HG03439 (cell line): ENCODE measurements around the gene LOXHD1.

Experiments
- ATAC-seq: cut with Tn5 transposase; IDR thresholded peaks from one replicate; pipeline ENCODE4 v1.9.1; 2021; ENCODE audit warnings: mild to moderate bottlenecking, moderate library complexity; ENCODE audit not compliant: unreplicated experiment

Gene LOXHD1

DNA sequence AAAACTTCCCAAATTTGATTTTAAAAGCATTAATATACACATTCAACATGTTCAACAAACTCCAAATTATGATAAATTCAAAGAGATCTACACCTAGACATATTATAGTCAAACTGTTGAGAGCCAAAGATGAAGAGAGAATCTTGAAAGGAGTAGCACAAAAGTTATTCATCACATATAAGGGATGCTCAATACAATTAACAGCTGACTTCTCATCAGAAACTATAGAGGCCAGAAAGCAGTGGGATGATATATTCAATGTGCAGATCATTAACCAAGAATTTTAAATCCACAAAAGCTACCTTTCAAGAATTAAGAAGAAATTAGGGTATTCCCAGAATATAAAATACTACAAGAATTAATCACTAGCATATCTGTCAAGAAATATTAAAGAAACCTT lies 75.4 kb downstream of the LOXHD1 start:
- ATAC-seq: no peak

DNA sequence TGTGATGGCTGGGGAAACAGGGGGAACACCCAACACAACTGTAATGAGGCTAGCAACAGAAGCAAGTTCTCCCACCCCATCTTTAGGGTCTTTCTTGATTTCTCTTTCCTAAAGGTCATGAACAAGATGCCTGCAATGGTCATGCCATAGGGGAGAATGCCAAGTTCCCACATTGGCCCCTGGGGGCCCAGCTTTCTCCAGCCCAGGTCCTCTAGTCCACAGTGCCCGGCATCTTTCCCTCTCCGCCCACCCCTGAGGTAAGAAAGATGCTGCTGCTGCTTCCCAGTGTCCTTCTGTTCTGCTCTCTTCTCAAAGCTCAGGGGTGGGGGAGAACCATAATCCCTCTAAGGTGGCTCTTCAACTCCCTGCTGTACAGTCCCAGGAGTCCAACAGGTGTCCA lies 78.0 kb downstream of the LOXHD1 start:
- no peak for ATAC-seq

DNA sequence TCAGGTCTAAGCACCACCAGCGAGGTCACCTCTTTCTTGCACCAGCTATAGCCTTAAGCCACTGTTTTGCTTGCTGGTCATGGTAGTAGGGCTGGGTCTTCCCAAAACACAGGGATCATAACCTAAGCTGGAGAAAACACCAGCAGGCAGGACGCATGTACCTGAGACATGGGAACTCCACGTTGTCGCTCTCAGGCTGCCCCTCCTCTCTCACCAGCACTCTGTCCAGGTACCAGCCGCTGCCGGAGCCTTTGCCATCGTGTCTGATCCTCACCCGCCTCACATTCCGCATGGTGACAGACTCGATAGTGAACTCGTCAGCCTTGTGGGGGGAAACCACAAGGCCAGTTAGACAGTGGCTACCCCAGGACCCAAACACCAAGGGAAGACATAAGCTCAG lies 79.5 kb downstream of the LOXHD1 start:
- ATAC-seq: no peak

DNA sequence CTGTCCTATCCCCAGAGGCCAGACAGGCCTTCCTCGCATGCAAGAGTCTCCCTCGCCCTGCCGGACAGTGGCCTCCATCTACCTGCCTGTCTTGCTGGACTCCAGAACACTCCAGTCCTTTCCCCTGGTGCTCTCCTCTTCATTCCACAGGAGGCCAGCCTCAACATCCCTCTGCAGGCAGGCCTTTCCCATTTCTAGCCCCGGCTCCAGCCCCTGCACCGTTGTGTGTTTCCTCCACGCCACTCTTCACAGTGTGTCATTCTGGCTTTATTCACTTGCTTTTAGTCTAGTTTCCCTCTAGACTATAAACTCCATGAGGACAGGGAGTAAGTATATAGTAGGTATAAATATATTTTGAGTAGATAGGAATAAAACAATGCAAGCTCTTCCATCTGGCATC lies 81.2 kb downstream of the LOXHD1 start:
- ATAC-seq: no peak

DNA sequence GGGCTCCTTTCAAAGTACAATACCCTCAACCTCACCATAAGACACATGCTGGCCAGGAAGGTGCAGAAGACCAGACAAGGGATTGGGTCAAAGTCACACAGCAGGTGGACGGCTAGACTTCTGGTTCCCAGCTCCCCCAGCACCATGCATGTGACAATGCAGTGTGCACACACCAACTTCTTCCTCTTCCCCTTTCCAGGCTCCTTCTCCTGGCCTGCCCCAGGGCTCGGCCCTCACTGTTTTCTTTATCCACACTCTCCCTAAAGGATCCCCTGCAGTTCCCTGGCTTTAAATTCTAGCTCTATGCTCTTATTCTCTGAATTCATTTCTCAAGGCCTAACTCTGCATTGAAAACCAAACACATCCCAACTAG lies 82.3 kb downstream of the LOXHD1 start:
- ATAC-seq: no peak

DNA sequence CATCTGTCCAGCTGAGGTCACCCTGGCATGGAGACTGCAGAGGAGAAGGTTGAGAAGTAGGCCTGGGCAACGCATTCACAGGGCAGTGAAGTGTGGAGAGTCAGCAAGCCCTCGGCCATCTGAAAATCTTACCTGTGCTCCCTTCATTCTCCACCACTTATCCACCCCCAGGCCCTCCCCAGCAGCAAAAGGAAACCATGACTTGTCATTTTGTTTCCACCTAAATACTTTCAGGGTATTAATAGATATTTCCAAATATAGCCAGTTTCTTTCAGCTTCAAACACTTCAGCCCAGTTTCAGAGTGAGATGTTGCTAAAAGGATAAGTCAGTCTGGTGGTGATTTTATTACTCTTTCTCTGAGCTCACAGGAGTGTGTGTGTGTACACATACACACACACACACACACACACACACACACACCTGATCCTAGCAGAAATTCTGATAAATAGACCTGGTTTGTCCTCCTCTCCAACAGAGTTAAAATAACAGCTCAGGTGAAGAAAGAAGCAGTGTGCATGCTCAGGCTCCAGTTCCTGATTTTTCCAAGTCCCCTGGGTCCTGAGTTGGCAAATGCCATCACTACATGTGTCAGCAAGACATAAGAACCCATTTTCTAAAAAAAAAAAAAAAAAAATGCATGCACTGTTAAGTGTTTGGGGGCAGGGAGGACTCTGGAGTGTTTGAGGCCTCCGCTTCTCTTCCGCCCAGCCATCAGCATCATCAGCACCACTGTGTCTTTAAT lies 82.8 kb downstream of the LOXHD1 start:
- ATAC-seq: peak; percentile 50

DNA sequence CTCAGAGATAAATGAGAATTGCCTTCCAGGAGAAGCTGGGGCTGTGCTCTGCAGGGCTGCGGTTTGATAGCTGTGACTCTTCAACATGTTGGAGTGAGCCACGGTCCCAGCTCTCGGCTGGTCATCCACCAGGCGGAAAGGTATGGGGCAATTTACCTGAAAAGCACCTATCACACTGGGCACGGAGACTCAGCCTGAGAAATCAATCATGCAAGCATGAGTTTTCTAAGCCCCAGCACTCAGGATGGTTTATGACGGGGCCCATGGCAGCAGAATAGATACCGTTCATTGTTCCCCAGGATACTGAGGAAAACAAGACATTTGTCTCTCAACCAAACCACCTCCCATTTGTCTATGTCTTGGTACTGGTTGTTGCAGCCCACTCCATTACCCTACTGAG lies 83.9 kb downstream of the LOXHD1 start:
- no peak for ATAC-seq

DNA sequence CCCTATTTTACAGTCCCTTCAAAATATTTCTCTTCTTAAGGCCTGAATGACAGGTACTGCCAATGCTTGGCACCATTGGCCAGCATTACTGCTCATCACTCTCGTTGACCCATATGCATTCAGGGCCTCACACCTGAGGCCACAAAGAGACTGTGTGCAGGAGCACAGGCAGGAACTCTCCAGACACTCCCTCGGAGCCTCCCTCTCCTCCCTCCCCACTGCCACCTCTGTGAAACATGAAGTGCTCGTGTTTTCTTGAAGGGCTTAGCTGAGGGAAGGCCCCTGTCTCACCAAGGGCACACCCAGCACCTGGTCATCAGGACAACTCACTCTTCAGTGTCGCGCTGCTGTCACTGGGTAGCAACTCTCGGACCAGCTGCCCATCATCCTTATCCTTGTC lies 85.3 kb downstream of the LOXHD1 start:
- no peak for ATAC-seq

DNA sequence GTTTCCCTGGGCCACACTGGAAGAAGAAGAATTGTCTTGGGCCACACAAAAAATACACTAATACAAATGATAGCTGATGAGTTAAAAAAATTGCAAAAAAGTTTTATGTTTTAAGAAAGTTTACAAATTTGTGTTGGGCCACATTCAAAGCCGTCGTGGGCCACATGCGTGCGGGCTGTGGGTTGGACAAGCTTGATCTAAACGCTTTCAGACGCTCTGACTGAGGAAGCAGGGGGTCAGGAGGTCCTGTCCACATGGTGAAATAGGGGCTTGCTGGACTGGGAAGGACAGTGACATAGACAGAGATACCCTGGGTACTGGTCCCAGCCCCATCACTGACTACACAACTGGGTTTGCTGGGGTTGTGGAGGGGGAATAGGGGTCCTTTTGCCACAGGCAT lies 86.4 kb downstream of the LOXHD1 start:
- ATAC-seq: no peak

DNA sequence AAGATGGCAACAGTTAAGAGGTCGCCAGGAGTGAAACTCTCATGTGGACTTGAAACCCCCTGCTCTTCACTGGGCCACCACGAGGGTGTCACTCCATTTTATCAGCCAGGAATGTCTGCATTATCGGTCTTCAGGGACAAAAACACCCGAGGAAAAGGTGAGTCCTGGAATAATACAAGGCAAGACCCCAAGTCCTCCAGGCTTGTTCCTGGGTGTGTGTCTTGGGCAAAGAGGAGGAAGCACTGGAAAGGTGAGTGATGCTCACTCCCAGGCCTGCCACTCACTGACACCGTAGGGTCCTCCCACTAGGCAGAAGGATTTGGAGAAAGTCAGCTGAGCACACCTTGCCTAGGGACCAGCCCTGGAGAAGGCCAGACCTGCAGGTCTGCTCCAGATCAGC lies 86.9 kb downstream of the LOXHD1 start:
- ATAC-seq: no peak

DNA sequence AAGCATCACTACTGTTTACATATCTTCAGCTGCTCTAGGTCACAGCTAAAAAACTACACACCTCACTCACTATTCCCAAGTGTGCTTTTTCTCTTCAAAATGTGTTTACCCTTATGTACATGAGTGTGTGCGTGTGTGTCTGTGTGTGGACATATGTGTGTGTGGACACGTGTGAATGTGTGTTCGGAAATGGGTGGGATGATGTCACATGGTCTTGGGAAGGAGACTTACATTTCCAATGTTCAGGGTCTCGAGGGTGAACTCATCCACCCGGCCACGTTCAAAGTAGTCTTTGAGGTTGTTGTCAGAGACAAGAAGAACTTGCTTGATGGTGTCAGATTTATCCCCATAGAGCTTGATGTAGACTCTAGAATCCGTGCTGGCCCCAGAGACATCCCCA lies 87.8 kb downstream of the LOXHD1 start:
- ATAC-seq: no peak

DNA sequence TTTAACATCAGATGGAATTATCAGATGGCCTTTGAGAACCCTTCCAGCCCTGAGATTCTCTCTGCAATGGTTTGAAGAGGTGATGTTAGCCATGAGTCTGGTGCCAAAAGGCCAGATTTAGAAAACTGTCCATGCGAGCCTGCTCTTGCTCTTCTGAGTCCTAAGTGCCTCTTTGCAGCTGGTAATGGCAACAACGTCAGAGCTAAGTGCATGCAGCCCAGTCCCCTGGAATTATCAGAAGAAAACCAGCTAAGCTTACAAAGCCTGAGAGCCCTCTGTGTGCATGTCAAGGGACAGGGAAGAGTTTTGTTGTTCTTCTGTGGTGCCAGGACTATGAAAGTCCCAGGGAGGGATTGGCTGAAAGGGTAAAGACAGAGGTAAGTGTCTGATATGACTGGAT lies 89.8 kb downstream of the LOXHD1 start:
- no peak for ATAC-seq

DNA sequence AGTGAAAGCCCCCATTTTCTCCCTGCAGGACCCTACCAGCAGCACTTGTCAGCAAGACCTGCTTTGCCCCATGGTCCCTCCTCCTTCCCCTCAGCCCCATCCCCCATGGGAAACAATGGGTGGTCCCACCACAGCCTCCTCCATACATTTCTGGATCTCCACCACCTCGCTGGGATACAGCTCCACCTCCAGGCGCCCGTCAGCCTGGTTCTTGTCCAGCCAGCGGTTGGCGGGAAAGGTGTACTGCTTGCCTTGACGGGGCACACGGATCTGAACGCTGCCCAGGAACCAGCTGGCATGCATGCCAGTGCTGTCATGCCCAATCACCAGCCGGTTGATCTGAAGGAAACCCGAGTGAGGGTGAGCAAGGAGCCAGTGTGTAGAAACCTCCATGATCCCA lies 90.9 kb downstream of the LOXHD1 start:
- ATAC-seq: no peak

DNA sequence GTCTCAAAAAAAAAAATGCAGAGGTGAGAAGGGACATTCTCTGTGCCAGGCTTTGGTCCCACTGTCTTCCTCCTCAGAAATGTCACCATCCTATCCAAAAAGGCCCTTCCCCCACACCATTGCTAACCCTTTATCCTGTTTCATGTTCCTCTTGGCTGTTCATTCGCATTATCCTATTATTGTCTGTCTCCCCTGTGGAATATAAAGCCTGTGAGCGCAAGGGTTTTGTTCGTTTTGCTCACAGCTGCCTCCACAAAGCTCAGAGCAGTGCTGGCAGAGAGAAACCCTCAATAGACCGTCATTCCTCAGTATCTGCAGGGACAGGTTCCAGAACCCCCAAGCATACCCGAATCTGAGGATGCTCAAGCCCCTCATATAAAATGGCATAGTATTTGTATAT lies 91.8 kb downstream of the LOXHD1 start:
- ATAC-seq: no peak

DNA sequence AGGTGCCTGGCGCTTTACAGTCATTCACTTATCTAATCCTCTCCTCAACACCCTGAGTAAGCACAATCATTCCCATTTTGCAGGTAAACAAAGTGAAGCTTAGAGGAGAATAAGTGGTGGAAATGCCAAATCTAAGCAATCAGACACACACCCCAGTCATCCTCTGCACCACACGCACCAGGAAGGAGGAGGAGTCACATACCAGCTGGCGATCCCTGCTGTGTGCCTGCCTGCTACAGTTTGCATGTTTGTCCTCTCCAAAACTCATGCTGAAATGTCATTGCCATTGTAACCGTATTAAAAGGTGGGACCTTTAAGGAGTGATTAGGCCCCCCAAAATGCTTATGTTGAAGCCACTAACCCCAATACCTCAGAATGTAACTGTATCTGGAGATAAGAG lies 93.7 kb downstream of the LOXHD1 start:
- no peak for ATAC-seq

DNA sequence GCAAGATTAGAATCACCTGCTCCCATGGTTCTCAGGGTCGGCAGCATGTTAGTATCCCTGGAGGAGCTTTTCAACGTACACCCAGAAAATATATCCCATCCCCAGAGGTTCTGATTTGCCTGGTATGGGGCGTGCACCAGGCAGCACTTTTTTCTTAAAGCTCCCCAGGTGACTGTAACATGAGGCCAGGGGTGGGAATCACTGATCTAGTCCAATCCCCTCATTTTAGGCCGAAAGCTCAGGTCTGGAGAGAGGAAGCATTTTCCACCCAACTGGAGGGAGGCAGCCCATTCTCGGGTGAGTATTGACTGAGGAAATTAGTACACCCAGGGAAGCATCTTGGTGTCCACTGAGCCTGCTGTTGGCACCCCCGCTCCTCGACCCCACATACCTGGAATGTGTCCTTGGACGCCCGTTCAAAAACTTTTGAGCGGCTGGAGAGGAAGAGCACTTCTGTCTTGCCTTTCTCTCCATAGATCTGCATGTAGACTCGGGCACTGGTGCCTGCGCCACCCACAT lies 94.3 kb downstream of the LOXHD1 start:
- no peak for ATAC-seq

DNA sequence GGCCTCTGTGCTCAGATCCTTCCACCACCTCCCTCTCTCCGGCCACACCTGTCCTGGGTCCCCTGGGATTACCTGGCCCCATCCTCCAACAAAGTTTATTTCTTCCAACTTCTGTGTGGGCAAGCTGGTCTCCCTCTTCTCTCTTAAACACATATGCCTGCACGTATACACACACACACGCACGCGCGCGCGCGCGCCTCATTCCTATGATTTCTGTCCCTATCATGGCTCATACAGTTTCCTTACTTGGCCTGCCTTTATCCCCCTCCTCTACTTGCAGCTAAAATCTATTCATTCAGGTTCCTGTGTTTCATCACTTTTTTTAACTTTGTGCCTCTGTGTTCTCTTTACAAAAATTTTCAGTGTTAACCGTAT lies 96.4 kb downstream of the LOXHD1 start:
- no peak for ATAC-seq

DNA sequence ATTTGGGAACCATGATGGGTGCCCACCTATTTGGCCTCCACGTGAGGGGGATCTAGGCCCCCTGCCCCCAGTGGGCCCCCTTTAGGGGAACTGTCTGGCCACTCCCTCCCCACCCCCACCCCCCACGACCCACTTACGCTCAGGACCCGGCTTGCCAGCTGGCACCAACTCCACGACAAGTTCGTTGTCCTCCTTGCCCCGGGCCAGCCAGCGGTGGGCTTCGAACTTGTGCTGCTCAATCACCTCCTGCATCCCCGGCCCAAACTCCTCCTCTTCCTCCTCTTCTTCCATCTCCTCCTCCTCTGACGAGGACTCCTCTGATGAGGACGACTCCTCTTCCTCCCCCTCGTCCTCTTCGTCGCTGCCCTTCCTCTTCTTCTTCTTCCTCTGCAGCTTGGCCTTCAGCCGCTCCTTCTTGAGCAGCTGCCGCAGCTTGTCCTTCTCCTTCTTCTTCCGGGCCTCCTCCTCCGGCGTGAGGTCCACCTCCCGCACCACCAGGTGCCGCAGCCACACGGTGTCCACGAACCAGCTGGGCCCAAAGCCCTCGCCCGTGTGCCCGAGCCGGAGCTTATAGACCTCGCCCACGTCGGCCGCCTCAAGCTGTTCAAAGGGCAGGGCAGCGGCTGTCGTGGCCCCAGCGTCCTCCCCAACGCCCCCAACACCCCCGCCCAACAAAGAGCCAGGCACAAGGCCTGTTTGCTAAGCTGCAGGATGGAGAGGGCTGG lies 96.9 kb downstream of the LOXHD1 start:
- ATAC-seq: no peak

DNA sequence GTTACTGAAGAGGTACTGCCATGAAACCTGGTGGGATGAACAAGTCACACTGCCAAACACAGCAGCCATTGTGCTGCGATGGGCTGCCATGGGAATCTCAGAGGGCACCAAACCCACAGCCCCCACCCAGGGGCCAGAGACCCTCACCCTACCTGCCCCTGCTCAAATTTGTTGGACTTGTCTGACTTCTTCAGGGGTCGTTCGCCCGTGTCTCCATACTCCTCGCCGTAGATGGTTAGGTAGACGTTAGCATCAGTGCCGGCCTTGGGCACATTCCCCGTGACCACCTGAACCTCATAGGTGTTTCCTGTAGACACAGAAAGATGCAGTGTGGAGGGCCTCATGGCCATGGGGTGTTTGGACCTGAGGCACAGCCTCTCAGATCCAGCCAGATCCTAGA lies 97.7 kb downstream of the LOXHD1 start:
- ATAC-seq: no peak

DNA sequence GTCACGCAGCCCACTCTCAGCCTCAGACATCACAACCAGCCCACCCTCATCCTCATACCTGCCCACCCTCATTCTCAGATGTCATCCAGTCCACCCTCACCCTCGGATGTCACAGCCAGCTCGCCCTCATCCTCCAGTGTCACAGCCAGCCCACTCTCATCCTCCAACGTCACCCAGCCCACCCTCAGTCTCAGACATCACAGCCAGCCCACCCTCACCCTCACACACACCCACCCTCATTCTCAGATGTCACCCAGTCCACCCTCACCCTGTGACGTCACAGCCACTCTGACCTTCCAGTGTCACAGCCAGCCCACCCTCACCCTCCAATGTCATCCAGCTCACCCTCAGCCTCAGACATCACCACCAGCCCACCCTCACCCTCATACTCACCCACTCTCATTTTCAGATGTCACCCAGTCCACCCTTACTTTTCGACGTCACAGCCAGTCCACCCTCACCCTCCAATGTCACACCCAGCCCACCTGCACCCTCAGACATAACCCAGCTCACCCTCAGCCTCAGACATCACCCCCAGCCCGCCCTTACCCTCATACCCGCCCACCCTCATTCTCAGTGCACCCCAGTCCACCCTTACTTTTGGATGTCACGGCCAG lies 100.3 kb downstream of the LOXHD1 start:
- ATAC-seq: no peak

DNA sequence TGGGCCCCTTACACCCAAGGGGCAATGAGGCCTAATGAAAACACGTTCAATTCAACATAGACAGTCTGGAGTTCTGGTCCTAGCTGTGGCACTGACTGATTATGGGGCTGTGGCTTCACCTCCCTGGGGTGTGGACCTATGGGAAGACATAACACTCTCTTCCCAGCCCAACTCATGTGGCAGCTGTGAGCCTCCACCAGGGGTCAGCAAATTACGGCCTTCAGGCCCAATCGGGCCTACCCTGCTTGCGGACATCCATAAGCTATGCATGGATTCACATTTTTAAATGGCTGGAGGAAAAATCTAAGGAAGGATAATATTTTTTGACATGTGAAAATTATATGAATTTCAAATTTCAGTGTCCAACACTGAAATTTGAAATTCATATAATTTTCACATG lies 101.3 kb downstream of the LOXHD1 start:
- ATAC-seq: no peak

DNA sequence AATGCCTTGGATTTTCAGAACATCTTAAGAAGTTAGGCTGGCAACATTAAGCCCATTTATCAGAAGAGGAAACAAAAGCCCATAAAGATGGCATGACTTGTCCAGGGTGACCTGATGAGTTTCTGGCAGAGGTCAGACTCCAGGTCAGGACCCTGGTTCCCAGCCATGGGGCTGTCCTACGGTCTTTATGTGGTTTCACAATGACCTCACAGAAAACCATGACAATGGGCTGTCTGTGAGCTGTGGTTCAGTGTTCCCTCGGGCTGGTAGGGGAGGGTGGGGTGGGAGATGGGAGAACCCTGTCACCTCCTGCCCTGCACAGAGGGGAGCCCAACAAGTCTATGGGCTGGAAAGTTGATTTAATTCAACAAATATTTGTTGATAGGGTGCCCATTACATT lies 101.8 kb downstream of the LOXHD1 start:
- no peak for ATAC-seq
